H1 (cell line): ENCODE results near the gene SEMA4D. TPM values are rescaled to one million over a fixed set of nuclear protein-coding genes. Genes with fewer than 3 reads are reported as not detected.

Experiments used
- BCL11A ChIP-seq, 2 experiments: IDR thresholded peaks; one replicate each; pipeline ENCODE4 v1.6.1; 2011; ENCODE audit warnings: low read depth in 2 of 2, low read length in 2 of 2, mild to moderate bottlenecking in 2 of 2
- GABPA ChIP-seq: IDR thresholded peaks from 2 replicates; pipeline ENCODE4 v1.6.1; 2011; ENCODE audit warnings: mild to moderate bottlenecking, low read length, moderate library complexity, borderline replicate concordance; ENCODE audit not compliant: insufficient read depth
- HDAC6 ChIP-seq: IDR thresholded peaks from one replicate; pipeline ENCODE4 v1.7.1; 2012; ENCODE audit warnings: low read depth, mild to moderate bottlenecking, inconsistent platforms, low read length, moderate library complexity
- MAFK ChIP-seq: IDR thresholded peaks from 2 replicates; pipeline ENCODE4 v1.6.1; 2012; ENCODE audit warnings: low read depth, mild to moderate bottlenecking, improper control_type of control experiment, low read length
- NANOG ChIP-seq: IDR thresholded peaks from 2 replicates; pipeline ENCODE4 v1.6.1; 2011; ENCODE audit warnings: low read length, low read depth, mild to moderate bottlenecking, inconsistent platforms; ENCODE audit not compliant: insufficient read depth, poor library complexity, severe bottlenecking
- RBBP5 ChIP-seq: IDR thresholded peaks from 2 replicates; pipeline ENCODE4 v1.7.1; 2012; ENCODE audit warnings: low read depth, mild to moderate bottlenecking, inconsistent platforms, low read length, moderate library complexity, borderline replicate concordance
- SIX5 ChIP-seq: IDR thresholded peaks from 2 replicates; pipeline ENCODE4 v1.6.1; 2011; ENCODE audit warnings: mild to moderate bottlenecking, low read depth, low read length
- polyA plus RNA-seq, 7 experiments: library from polyadenylated mRNA; depleted of rRNA in 3 of 7; stranded (reverse) in 5 of 7; unstranded in 2 of 7; fragments of >200 nt in 5 of 7; fragments of 200-250 nt in 2 of 7; gene quantifications; 1 replicate in 5 of 7; 2 replicates in 1 of 7; 4 replicates in 1 of 7; pipeline versions ENCODE4 v1.2.1 to v1.2.3, GENCODE V29; 2011 to 2013; ENCODE audit warnings: missing spikeins in 2 of 7, mixed read lengths in 2 of 7
- total RNA-seq: library from RNA; stranded (reverse); fragmentation: NEBNext Ultra II Directional; extraction: Animal tissue kit (Norgen Biotek cat#: 25700); gene quantifications from 2 replicates; pipeline ENCODE4 v1.2.1, GENCODE V29; 2021
- TF ChIP-seq, protein P1 (sequence below): fragments of 300-600 bp; sonication (generic); IDR thresholded peaks from 2 replicates; pipeline ENCODE4 v1.7.1; 2012; ENCODE audit warnings: low read length, moderate library complexity, mild to moderate bottlenecking, inconsistent platforms; ENCODE audit not compliant: insufficient replicate concordance
- TF ChIP-seq, protein P2 (sequence below): IDR thresholded peaks from 2 replicates; pipeline ENCODE4 v1.6.1; 2011; ENCODE audit warnings: low read length, improper control_type of control experiment

The SEMA4D gene
- total and polyA plus RNA-seq, 2 of the 8 experiments (the other 6 are each of a cell fraction or from before 2014, with no cell fraction given): 21.0 to 70.4 TPM

GRCh38 chr9:89402695-89403427, 95.1 kb downstream of the SEMA4D start (continued):
- TF ChIP-seq, protein P1, sequence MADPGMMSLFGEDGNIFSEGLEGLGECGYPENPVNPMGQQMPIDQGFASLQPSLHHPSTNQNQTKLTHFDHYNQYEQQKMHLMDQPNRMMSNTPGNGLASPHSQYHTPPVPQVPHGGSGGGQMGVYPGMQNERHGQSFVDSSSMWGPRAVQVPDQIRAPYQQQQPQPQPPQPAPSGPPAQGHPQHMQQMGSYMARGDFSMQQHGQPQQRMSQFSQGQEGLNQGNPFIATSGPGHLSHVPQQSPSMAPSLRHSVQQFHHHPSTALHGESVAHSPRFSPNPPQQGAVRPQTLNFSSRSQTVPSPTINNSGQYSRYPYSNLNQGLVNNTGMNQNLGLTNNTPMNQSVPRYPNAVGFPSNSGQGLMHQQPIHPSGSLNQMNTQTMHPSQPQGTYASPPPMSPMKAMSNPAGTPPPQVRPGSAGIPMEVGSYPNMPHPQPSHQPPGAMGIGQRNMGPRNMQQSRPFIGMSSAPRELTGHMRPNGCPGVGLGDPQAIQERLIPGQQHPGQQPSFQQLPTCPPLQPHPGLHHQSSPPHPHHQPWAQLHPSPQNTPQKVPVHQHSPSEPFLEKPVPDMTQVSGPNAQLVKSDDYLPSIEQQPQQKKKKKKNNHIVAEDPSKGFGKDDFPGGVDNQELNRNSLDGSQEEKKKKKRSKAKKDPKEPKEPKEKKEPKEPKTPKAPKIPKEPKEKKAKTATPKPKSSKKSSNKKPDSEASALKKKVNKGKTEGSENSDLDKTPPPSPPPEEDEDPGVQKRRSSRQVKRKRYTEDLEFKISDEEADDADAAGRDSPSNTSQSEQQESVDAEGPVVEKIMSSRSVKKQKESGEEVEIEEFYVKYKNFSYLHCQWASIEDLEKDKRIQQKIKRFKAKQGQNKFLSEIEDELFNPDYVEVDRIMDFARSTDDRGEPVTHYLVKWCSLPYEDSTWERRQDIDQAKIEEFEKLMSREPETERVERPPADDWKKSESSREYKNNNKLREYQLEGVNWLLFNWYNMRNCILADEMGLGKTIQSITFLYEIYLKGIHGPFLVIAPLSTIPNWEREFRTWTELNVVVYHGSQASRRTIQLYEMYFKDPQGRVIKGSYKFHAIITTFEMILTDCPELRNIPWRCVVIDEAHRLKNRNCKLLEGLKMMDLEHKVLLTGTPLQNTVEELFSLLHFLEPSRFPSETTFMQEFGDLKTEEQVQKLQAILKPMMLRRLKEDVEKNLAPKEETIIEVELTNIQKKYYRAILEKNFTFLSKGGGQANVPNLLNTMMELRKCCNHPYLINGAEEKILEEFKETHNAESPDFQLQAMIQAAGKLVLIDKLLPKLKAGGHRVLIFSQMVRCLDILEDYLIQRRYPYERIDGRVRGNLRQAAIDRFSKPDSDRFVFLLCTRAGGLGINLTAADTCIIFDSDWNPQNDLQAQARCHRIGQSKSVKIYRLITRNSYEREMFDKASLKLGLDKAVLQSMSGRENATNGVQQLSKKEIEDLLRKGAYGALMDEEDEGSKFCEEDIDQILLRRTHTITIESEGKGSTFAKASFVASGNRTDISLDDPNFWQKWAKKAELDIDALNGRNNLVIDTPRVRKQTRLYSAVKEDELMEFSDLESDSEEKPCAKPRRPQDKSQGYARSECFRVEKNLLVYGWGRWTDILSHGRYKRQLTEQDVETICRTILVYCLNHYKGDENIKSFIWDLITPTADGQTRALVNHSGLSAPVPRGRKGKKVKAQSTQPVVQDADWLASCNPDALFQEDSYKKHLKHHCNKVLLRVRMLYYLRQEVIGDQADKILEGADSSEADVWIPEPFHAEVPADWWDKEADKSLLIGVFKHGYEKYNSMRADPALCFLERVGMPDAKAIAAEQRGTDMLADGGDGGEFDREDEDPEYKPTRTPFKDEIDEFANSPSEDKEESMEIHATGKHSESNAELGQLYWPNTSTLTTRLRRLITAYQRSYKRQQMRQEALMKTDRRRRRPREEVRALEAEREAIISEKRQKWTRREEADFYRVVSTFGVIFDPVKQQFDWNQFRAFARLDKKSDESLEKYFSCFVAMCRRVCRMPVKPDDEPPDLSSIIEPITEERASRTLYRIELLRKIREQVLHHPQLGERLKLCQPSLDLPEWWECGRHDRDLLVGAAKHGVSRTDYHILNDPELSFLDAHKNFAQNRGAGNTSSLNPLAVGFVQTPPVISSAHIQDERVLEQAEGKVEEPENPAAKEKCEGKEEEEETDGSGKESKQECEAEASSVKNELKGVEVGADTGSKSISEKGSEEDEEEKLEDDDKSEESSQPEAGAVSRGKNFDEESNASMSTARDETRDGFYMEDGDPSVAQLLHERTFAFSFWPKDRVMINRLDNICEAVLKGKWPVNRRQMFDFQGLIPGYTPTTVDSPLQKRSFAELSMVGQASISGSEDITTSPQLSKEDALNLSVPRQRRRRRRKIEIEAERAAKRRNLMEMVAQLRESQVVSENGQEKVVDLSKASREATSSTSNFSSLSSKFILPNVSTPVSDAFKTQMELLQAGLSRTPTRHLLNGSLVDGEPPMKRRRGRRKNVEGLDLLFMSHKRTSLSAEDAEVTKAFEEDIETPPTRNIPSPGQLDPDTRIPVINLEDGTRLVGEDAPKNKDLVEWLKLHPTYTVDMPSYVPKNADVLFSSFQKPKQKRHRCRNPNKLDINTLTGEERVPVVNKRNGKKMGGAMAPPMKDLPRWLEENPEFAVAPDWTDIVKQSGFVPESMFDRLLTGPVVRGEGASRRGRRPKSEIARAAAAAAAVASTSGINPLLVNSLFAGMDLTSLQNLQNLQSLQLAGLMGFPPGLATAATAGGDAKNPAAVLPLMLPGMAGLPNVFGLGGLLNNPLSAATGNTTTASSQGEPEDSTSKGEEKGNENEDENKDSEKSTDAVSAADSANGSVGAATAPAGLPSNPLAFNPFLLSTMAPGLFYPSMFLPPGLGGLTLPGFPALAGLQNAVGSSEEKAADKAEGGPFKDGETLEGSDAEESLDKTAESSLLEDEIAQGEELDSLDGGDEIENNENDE: no peak
- TF ChIP-seq HDAC6: no peak
- no peak for TF ChIP-seq GABPA
- TF ChIP-seq BCL11A (IDR thresholded peaks at IDR 0.05; ENCODE audit: low read depth in 2 of 2, low read length in 2 of 2): no peak
- no peak for TF ChIP-seq SIX5
- TF ChIP-seq NANOG: no peak
- TF ChIP-seq MAFK: no peak
- TF ChIP-seq RBBP5: no peak
- TF ChIP-seq, protein P2, sequence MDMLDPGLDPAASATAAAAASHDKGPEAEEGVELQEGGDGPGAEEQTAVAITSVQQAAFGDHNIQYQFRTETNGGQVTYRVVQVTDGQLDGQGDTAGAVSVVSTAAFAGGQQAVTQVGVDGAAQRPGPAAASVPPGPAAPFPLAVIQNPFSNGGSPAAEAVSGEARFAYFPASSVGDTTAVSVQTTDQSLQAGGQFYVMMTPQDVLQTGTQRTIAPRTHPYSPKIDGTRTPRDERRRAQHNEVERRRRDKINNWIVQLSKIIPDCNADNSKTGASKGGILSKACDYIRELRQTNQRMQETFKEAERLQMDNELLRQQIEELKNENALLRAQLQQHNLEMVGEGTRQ: no peak
